K562 (cell line): ENCODE results near the gene MYOM3. TPM values are rescaled to one million over a fixed set of nuclear protein-coding genes. Genes with fewer than 3 reads are reported as not detected.

Experiments
- ATAC-seq: fragments of 200-7000 bp; cut with Tn5 transposase; 3 replicates; pipeline ENCODE4 v1.9.1; 2020; ENCODE audit warnings: moderate library complexity
- BruUV-seq: library from RNA; stranded (reverse); fragments of 400-500 nt; replicated peaks from 2 replicates; lab custom pipeline; 2021; lab: Mats Ljungman, UMichigan
- CTCF ChIA-PET: fragments of 300-600 bp; formaldehyde crosslinking; extraction: SDS; loops from one replicate; lab custom pipeline; 2021; ENCODE audit warnings: low intra/inter-chr PET ratio; lab: Yijun Ruan, JAX
- POLR2A ChIA-PET: fragments of 300-600, 350-650 bp; sonication (Branson Sonifier 250); formaldehyde crosslinking; extraction: SDS; loops from one replicate; lab custom pipeline; 2021; ENCODE audit warnings: antibody characterized with exemption, inconsistent platforms; lab: Yijun Ruan, JAX
- DNase-seq, 4 experiments: peaks; one replicate each; pipeline versions ENCODE4 v3.0.0 to v3.0.0-alpha.2; 2011 to 2018; ENCODE audit warnings: low spot score in 3 of 4, mixed read lengths in 3 of 4; ENCODE audit errors: extremely low read depth in 1 of 4
- FAIRE-seq: peaks from 2 replicates; lab custom pipeline; 2011; peaks lifted over from hg19 to GRCh38; lab: Jason Lieb, UNC
- H2AFZ ChIP-seq: 2 replicates; pipeline ENCODE4 v1.6.0; 2011; ENCODE audit warnings: low read depth, low read length, control low read depth, inconsistent platforms
- H3K27ac ChIP-seq: fragments of 200-600 bp; 3 replicates; pipeline ENCODE4 v1.8.0; 2011; ENCODE audit warnings: low read depth, mild to moderate bottlenecking, control low read depth, inconsistent platforms, low read length, moderate library complexity, mixed read lengths; ENCODE audit errors: extremely low read depth
- H3K27me3 ChIP-seq, 2 experiments: fragments of 300-600 bp in 1 of 2; 2 replicates in 1 of 2; 3 replicates in 1 of 2; pipeline versions ENCODE4 v1.6.0 to v1.8.0; 2011; ENCODE audit warnings: inconsistent platforms in 2 of 2, low read length in 2 of 2, mild to moderate bottlenecking in 1 of 2, mixed read lengths in 1 of 2, moderate library complexity in 1 of 2; ENCODE audit not compliant: control insufficient read depth in 2 of 2, insufficient read depth in 2 of 2
- H3K36me3 ChIP-seq: fragments of 300-600 bp; 3 replicates; pipeline ENCODE4 v1.8.0; 2011; ENCODE audit warnings: mild to moderate bottlenecking, low read length, inconsistent platforms; ENCODE audit not compliant: control insufficient read depth, insufficient read depth
- H3K4me1 ChIP-seq, 2 experiments: fragments of 200-600 bp in 1 of 2; replicated peaks in 1 of 2; 2 replicates in 1 of 2; 3 replicates in 1 of 2; pipeline versions ENCODE4 v1.5.1 to v1.8.0; 2011; ENCODE audit warnings: inconsistent platforms in 2 of 2, low read length in 2 of 2, mild to moderate bottlenecking in 1 of 2, mixed read lengths in 1 of 2, moderate library complexity in 1 of 2; ENCODE audit not compliant: control insufficient read depth in 2 of 2, insufficient read depth in 2 of 2
- H3K4me2 ChIP-seq: 2 replicates; pipeline ENCODE4 v1.6.1; 2011; ENCODE audit warnings: low read length, control low read depth, inconsistent platforms, mixed read lengths; ENCODE audit not compliant: insufficient read depth
- H3K4me3 ChIP-seq: fragments of 200-600 bp; sonication (generic), shearing (Covaris generic); 2 replicates; pipeline ENCODE4 v1.5.1; 2016; ENCODE audit warnings: control low read depth, inconsistent platforms
- H3K79me2 ChIP-seq: fragments of 200-600 bp; 3 replicates; pipeline ENCODE4 v1.8.0; 2011; ENCODE audit warnings: low read length, inconsistent platforms; ENCODE audit not compliant: control insufficient read depth, insufficient read depth
- H3K9ac ChIP-seq, 2 experiments: 2 replicates each; pipeline versions ENCODE4 v1.6.0 to v1.6.1; 2011; ENCODE audit warnings: low read depth in 2 of 2, low read length in 2 of 2, control low read depth in 1 of 2, inconsistent platforms in 1 of 2, mild to moderate bottlenecking in 1 of 2, mixed read lengths in 1 of 2; ENCODE audit not compliant: insufficient read depth in 1 of 2
- H3K9me1 ChIP-seq: one replicate; pipeline ENCODE4 v1.6.0; 2011; ENCODE audit warnings: inconsistent platforms, mild to moderate bottlenecking, low read length, moderate library complexity; ENCODE audit not compliant: control insufficient read depth, insufficient read depth
- H3K9me3 ChIP-seq: replicated peaks from 2 replicates; pipeline ENCODE4 v1.5.1; 2011; ENCODE audit warnings: low read depth, low read length, inconsistent platforms; ENCODE audit not compliant: control insufficient read depth, insufficient read depth
- H4K20me1 ChIP-seq: replicated peaks from 2 replicates; pipeline ENCODE4 v1.6.1; 2011; ENCODE audit warnings: low read length, inconsistent platforms, mixed read lengths; ENCODE audit not compliant: control insufficient read depth, insufficient read depth
- DACH1 ChIP-seq: fragments of 450-650 bp; IDR thresholded peaks from 2 replicates; pipeline ENCODE4 v1.6.1; 2018; ENCODE audit not compliant: partially characterized antibody
- DMBX1 ChIP-seq: fragments of 250-450 bp; sonication (Bioruptor Pico); IDR thresholded peaks from 2 replicates; pipeline ENCODE4 v1.8.0; 2022; ENCODE audit warnings: inconsistent platforms, mild to moderate bottlenecking, moderate library complexity, borderline replicate concordance
- KAT7 ChIP-seq: sonication (generic); formaldehyde crosslinking; IDR thresholded peaks from 2 replicates; pipeline ENCODE4 v1.8.0; 2022; ENCODE audit warnings: missing genetic modification reagents, mild to moderate bottlenecking, borderline replicate concordance
- MAFG ChIP-seq: fragments of 450-650 bp; conservative IDR thresholded peaks from 2 replicates; pipeline ENCODE4 v1.6.1; 2016; ENCODE audit warnings: missing genetic modification characterization, missing compliant biosample characterization
- PTBP1 ChIP-seq: fragments of 200-400 bp; formaldehyde crosslinking; IDR thresholded peaks from 2 replicates; pipeline ENCODE4 v1.6.1; 2017; ENCODE audit warnings: low read depth, low read length
- SREBF1 ChIP-seq: fragments of 150-350 bp; IDR thresholded peaks from 2 replicates; pipeline ENCODE4 v1.6.1; 2014; ENCODE audit warnings: antibody characterized with exemption, low read depth, low read length, borderline replicate concordance
- ZNF76 ChIP-seq: fragments of 250-450 bp; sonication (Bioruptor Pico); IDR thresholded peaks from 2 replicates; pipeline ENCODE4 v1.4.0; 2020; ENCODE audit warnings: mild to moderate bottlenecking, moderate library complexity, borderline replicate concordance
- WGBS: fragments of 100-300 bp; shearing (Covaris generic); methylation state at CpG from one replicate; pipeline ENCODE4 v1.1.6; 2016; ENCODE audit warnings: low coverage, mixed read lengths; ENCODE audit not compliant: insufficient coverage; ENCODE audit errors: missing lambda C conversion rate; 5-methylcytosine and 5-hydroxymethylcytosine counted together
- in situ Hi-C: fragments of 300-500 bp; cut with MboI; formaldehyde crosslinking; loops from 4 replicates; pipeline ENCODE4 v1.15.0; 2018; ENCODE audit warnings: inconsistent platforms, mixed read lengths
- intact Hi-C: fragments of 100-400 bp; cut with micrococcal nuclease; formaldehyde crosslinking; loops from 2 replicates; pipeline ENCODE4 v1.14.2; 2022
- polyA plus RNA-seq, 8 experiments: library from polyadenylated mRNA; depleted of rRNA in 4 of 8; stranded (reverse) in 5 of 8; unstranded in 3 of 8; fragments of >200 nt; fragmentation: Nextera tagmentation in 2 of 8; fragmentation: Illumina TruSeq in 1 of 8; extraction: Ambion mirVana in 2 of 8; extraction: Trizol in 1 of 8; gene quantifications; 2 replicates each; pipeline versions ENCODE4 v1.2.1 to v1.2.3, GENCODE V29; 2011 to 2014; ENCODE audit warnings: inconsistent platforms in 1 of 8, missing spikeins in 1 of 8
- total RNA-seq, 7 experiments: library from RNA; depleted of rRNA in 6 of 7; stranded (reverse); fragments of >200 nt in 6 of 7; fragmentation: Illumina TruSeq in 2 of 7; extraction: Trizol in 2 of 7; gene quantifications; 2 replicates each; pipeline versions ENCODE4 v1.2.1 to v1.2.3, GENCODE V29; 2011 to 2021; ENCODE audit warnings: low replicate concordance in 1 of 7
- TF ChIP-seq, protein P1 (sequence below): fragments of 200-600 bp; sonication (generic); IDR thresholded peaks from one replicate; pipeline ENCODE4 v1.6.1; 2012; ENCODE audit warnings: mild to moderate bottlenecking, low read depth, low read length, inconsistent platforms
- TF ChIP-seq, protein P2 (sequence below): fragments of 450-650 bp; IDR thresholded peaks from 2 replicates; pipeline ENCODE4 v1.6.1; 2016; ENCODE audit warnings: mild to moderate bottlenecking

The MYOM3 gene
- total and polyA plus RNA-seq, 9 of the 15 experiments (the other 6 are each of a cell fraction or from before 2014, with no cell fraction given), result 0.01 TPM; not detected in 8

GRCh38 chr1:24140741-24141181 lies 28.8 kb upstream of the MYOM3 start:
- in situ Hi-C loops, result no loop called here
- TF ChIP-seq ZNF76 (CRISPR knock-in tag), result no peak
- TF ChIP-seq, protein P1, sequence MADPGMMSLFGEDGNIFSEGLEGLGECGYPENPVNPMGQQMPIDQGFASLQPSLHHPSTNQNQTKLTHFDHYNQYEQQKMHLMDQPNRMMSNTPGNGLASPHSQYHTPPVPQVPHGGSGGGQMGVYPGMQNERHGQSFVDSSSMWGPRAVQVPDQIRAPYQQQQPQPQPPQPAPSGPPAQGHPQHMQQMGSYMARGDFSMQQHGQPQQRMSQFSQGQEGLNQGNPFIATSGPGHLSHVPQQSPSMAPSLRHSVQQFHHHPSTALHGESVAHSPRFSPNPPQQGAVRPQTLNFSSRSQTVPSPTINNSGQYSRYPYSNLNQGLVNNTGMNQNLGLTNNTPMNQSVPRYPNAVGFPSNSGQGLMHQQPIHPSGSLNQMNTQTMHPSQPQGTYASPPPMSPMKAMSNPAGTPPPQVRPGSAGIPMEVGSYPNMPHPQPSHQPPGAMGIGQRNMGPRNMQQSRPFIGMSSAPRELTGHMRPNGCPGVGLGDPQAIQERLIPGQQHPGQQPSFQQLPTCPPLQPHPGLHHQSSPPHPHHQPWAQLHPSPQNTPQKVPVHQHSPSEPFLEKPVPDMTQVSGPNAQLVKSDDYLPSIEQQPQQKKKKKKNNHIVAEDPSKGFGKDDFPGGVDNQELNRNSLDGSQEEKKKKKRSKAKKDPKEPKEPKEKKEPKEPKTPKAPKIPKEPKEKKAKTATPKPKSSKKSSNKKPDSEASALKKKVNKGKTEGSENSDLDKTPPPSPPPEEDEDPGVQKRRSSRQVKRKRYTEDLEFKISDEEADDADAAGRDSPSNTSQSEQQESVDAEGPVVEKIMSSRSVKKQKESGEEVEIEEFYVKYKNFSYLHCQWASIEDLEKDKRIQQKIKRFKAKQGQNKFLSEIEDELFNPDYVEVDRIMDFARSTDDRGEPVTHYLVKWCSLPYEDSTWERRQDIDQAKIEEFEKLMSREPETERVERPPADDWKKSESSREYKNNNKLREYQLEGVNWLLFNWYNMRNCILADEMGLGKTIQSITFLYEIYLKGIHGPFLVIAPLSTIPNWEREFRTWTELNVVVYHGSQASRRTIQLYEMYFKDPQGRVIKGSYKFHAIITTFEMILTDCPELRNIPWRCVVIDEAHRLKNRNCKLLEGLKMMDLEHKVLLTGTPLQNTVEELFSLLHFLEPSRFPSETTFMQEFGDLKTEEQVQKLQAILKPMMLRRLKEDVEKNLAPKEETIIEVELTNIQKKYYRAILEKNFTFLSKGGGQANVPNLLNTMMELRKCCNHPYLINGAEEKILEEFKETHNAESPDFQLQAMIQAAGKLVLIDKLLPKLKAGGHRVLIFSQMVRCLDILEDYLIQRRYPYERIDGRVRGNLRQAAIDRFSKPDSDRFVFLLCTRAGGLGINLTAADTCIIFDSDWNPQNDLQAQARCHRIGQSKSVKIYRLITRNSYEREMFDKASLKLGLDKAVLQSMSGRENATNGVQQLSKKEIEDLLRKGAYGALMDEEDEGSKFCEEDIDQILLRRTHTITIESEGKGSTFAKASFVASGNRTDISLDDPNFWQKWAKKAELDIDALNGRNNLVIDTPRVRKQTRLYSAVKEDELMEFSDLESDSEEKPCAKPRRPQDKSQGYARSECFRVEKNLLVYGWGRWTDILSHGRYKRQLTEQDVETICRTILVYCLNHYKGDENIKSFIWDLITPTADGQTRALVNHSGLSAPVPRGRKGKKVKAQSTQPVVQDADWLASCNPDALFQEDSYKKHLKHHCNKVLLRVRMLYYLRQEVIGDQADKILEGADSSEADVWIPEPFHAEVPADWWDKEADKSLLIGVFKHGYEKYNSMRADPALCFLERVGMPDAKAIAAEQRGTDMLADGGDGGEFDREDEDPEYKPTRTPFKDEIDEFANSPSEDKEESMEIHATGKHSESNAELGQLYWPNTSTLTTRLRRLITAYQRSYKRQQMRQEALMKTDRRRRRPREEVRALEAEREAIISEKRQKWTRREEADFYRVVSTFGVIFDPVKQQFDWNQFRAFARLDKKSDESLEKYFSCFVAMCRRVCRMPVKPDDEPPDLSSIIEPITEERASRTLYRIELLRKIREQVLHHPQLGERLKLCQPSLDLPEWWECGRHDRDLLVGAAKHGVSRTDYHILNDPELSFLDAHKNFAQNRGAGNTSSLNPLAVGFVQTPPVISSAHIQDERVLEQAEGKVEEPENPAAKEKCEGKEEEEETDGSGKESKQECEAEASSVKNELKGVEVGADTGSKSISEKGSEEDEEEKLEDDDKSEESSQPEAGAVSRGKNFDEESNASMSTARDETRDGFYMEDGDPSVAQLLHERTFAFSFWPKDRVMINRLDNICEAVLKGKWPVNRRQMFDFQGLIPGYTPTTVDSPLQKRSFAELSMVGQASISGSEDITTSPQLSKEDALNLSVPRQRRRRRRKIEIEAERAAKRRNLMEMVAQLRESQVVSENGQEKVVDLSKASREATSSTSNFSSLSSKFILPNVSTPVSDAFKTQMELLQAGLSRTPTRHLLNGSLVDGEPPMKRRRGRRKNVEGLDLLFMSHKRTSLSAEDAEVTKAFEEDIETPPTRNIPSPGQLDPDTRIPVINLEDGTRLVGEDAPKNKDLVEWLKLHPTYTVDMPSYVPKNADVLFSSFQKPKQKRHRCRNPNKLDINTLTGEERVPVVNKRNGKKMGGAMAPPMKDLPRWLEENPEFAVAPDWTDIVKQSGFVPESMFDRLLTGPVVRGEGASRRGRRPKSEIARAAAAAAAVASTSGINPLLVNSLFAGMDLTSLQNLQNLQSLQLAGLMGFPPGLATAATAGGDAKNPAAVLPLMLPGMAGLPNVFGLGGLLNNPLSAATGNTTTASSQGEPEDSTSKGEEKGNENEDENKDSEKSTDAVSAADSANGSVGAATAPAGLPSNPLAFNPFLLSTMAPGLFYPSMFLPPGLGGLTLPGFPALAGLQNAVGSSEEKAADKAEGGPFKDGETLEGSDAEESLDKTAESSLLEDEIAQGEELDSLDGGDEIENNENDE, result no peak
- TF ChIP-seq DACH1, result no peak
- no peak for TF ChIP-seq DMBX1 (CRISPR knock-in tag)
- no peak for TF ChIP-seq KAT7 (CRISPR knock-in tag)
- no peak for TF ChIP-seq PTBP1
- TF ChIP-seq SREBF1, result no peak
- TF ChIP-seq MAFG (tag), result no peak
- TF ChIP-seq, protein P2, sequence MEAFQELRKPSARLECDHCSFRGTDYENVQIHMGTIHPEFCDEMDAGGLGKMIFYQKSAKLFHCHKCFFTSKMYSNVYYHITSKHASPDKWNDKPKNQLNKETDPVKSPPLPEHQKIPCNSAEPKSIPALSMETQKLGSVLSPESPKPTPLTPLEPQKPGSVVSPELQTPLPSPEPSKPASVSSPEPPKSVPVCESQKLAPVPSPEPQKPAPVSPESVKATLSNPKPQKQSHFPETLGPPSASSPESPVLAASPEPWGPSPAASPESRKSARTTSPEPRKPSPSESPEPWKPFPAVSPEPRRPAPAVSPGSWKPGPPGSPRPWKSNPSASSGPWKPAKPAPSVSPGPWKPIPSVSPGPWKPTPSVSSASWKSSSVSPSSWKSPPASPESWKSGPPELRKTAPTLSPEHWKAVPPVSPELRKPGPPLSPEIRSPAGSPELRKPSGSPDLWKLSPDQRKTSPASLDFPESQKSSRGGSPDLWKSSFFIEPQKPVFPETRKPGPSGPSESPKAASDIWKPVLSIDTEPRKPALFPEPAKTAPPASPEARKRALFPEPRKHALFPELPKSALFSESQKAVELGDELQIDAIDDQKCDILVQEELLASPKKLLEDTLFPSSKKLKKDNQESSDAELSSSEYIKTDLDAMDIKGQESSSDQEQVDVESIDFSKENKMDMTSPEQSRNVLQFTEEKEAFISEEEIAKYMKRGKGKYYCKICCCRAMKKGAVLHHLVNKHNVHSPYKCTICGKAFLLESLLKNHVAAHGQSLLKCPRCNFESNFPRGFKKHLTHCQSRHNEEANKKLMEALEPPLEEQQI, result no peak

More at GRCh38 chr1:24140741-24141181, 28.8 kb upstream of the MYOM3 start:
- Histone ChIP-seq H3K9me3 (no peaks in the 10 kb centered on the region), H3K36me3 (no peaks in the 10 kb centered on the region), H2AFZ (no peak overlapping the region), H3K9ac (no peak overlapping the region), H3K9me1 (no peaks in the 10 kb centered on the region), H3K27me3 (peaks cover 49 to 71% of the 10 kb centered on the region in 2 experiments), H4K20me1 (peaks cover 21% of the 10 kb centered on the region), H3K79me2 (no peaks in the 10 kb centered on the region), H3K4me2 (no peak overlapping the region), H3K4me3 (no peak overlapping the region), H3K27ac (no peak overlapping the region), H3K4me1 (peaks cover 0 to 3% of the 10 kb centered on the region in 2 experiments; a peak in 1 of 5 replicates)
- no TSS peak for BruUV-seq
- POLR2A ChIA-PET, result interaction anchor here (0.6 kb wide), 2 partner anchors 18 to 200 kb away, joined by 3 read pairs; no protein-coding TSS in a partner anchor
- FAIRE-seq (no peak), DNase-seq (no peak), ATAC-seq (no peak)
- 2% methylated on average over 17 of the region's 17 CpGs for WGBS
- intact Hi-C loops, result no loop called here
- CTCF ChIA-PET, result no interaction called here
